ENCODE data around the gene OR11H6.
"Not testable (repeated sequence)": the region's sequence is repeated elsewhere in the genome, so short reads cannot be mapped to it uniquely, and the experiment has no call there.

Gene OR11H6

GRCh38 chr14:20223410-20223809, at the start of gene OR11H6:
Gene OR11H6 (plus strand): TSS chr14:20223710. CDS start chr14:20223710, 0 bp downstream.
- no peak for DNase-seq

GRCh38 chr14:20174205-20174604, 49.3 kb upstream of the OR11H6 start:
- DNase-seq, result not testable (repeated sequence)

GRCh38 chr14:20176330-20176729, 47.2 kb upstream of the OR11H6 start:
- no peak for DNase-seq

- DNase-seq, result no peak
Observed at GRCh38 chr14:20177433-20177974, 46.0 kb upstream of the OR11H6 start.

GRCh38 chr14:20179218-20179617, 44.3 kb upstream of the OR11H6 start:
- no peak for DNase-seq

GRCh38 chr14:20179880-20180279, 43.6 kb upstream of the OR11H6 start:
- DNase-seq, result no peak

- DNase-seq, result no peak
Observed at GRCh38 chr14:20180486-20180885, 43.0 kb upstream of the OR11H6 start.

GRCh38 chr14:20184181-20184580, 39.3 kb upstream of the OR11H6 start:
- no peak for DNase-seq

- no peak for DNase-seq
Observed at GRCh38 chr14:20190596-20190995, 32.9 kb upstream of the OR11H6 start, which contains the start of gene OR11G2. Gene OR11G2 (plus strand): TSS chr14:20190896. CDS start chr14:20197438, 6,542 bp downstream.

GRCh38 chr14:20191396-20191795, 32.1 kb upstream of the OR11H6 start:
- no peak for DNase-seq

- DNase-seq, result no peak
Observed at GRCh38 chr14:20194101-20194500, 29.4 kb upstream of the OR11H6 start.

- DNase-seq, result not testable (repeated sequence)
Observed at GRCh38 chr14:20195170-20195569, 28.3 kb upstream of the OR11H6 start.

- DNase-seq, result no peak
Observed at GRCh38 chr14:20195911-20196310, 27.6 kb upstream of the OR11H6 start.

- DNase-seq, result no peak
Observed at GRCh38 chr14:20197459-20197858, 26.1 kb upstream of the OR11H6 start.

GRCh38 chr14:20198991-20199390, 24.5 kb upstream of the OR11H6 start:
- no peak for DNase-seq

GRCh38 chr14:20204721-20205120, 18.8 kb upstream of the OR11H6 start:
- no peak for DNase-seq

- DNase-seq, result no peak
Observed at GRCh38 chr14:20209595-20209994, 13.9 kb upstream of the OR11H6 start.

- not testable (repeated sequence) for DNase-seq
Observed at GRCh38 chr14:20212406-20212805, 11.1 kb upstream of the OR11H6 start.

GRCh38 chr14:20215196-20215595, 8.3 kb upstream of the OR11H6 start:
- DNase-seq, result no peak

- no peak for DNase-seq
Observed at GRCh38 chr14:20219033-20219432, 4.5 kb upstream of the OR11H6 start.

GRCh38 chr14:20228681-20229080, 5.2 kb downstream of the OR11H6 start, which contains the start of gene OR11H7:
Gene OR11H7 (plus strand): TSS chr14:20228981.
- DNase-seq, result no peak

GRCh38 chr14:20235415-20235814, 11.9 kb downstream of the OR11H6 start:
- not testable (repeated sequence) for DNase-seq

GRCh38 chr14:20247646-20248246, 24.2 kb downstream of the OR11H6 start:
- no peak for DNase-seq

- DNase-seq, result no peak
Observed at GRCh38 chr14:20262642-20263128, 39.2 kb downstream of the OR11H6 start.

GRCh38 chr14:20264361-20264760, 40.9 kb downstream of the OR11H6 start:
- not testable (repeated sequence) for DNase-seq
